IPS DF 6.9 (cell line): Measurements from ENCODE around the gene SLC9A6.
"Not testable (repeated sequence)": the region's sequence is repeated elsewhere in the genome, so short reads cannot be mapped to it uniquely, and the experiment has no call there.

Source experiments
- DNase-seq: peaks from one replicate; pipeline ENCODE4 v3.0.0-alpha.2; 2013; ENCODE audit warnings: low read depth, low spot score
- H3K27ac ChIP-seq: one replicate; pipeline ENCODE4 v1.5.1; 2013; ENCODE audit warnings: low read length, control low read depth
- H3K27me3 ChIP-seq: 2 replicates; pipeline ENCODE4 v1.6.1; 2013; ENCODE audit warnings: mild to moderate bottlenecking, low read length; ENCODE audit not compliant: control insufficient read depth, insufficient read depth
- H3K36me3 ChIP-seq: 2 replicates; pipeline ENCODE4 v1.6.1; 2013; ENCODE audit warnings: low read length; ENCODE audit not compliant: control insufficient read depth, insufficient read depth
- H3K4me1 ChIP-seq: 2 replicates; pipeline ENCODE4 v1.6.1; 2013; ENCODE audit warnings: low read length; ENCODE audit not compliant: control insufficient read depth, insufficient read depth
- H3K4me3 ChIP-seq: 2 replicates; pipeline ENCODE4 v1.5.1; 2013; ENCODE audit warnings: mild to moderate bottlenecking, low read length
- H3K9me3 ChIP-seq: 2 replicates; pipeline ENCODE4 v1.6.1; 2013; ENCODE audit warnings: low read length, inconsistent platforms; ENCODE audit not compliant: control insufficient read depth, insufficient read depth
- WGBS: extraction: QIAGEN DNeasy Blood & Tissue Kit; methylation state at CpG from one replicate; pipeline ENCODE4 v1.1.7; 2013; ENCODE audit warnings: mixed read lengths, missing lambda C conversion rate; ENCODE audit not compliant: insufficient read length, insufficient coverage; 5-methylcytosine and 5-hydroxymethylcytosine counted together

SLC9A6 gene

DNA sequence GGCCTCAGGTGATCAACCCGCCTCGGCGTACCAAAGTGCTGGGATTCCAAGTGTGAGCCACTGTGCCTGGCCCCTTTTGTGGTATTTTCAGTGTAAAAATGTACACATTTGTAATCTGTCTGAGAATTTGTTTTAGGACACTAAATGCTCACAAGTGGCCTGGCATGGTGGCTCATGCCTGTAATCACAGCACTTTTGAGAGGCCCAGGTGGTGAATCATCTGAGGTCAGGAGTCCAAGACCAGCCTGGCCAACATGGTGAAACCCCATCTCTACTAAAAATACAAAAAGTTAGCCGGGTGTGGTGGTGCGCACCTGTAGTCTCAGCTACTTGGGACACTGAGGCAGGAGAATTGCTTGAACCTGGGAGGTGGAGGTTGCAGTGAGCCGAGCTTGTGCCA is 106.7 kb downstream of the SLC9A6 start:
- not testable (repeated sequence) for H3K36me3 ChIP-seq, DNase-seq, H3K27me3 ChIP-seq, H3K9me3 ChIP-seq, H3K4me1 ChIP-seq, H3K27ac ChIP-seq, H3K4me3 ChIP-seq
- WGBS: no CpG with 5 or more reads among the region's 6 CpGs

DNA sequence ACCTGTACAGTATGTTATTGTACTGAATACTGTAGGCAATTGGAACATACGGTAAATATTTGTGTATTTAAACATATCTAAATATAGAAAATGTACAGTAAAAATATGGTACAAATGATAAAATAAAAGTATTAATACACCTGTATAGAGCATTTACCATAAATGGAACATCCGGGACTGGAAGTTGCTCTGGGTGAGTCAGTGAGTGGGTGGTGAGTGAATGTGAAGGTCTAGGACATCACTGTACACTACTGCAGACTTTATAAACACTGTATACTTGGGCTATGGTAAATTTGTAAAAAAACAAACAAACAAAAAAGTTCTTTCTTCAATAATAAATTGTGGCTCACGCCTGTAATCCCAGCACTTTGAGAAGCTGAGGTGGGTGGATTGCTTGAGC is 109.7 kb downstream of the SLC9A6 start:
- no peaks in the 10 kb centered on the region for H3K27me3 ChIP-seq
- no peak for DNase-seq
- no peaks in the 10 kb centered on the region for H3K36me3 ChIP-seq
- H3K9me3 ChIP-seq: no peaks in the 10 kb centered on the region
- H3K4me3 ChIP-seq: no peak overlapping the region
- H3K27ac ChIP-seq: no peak overlapping the region
- no CpG with 5 or more reads among the region's 3 CpGs for WGBS
- no peaks in the 10 kb centered on the region for H3K4me1 ChIP-seq
